D721Med (cell line): ENCODE measurements around the gene DAB1.

ENCODE experiments used
- DNase-seq: peaks from one replicate; pipeline ENCODE4 v3.0.0; 2011; ENCODE audit warnings: low spot score; ENCODE audit not compliant: insufficient read length
- FAIRE-seq: peaks from 2 replicates; lab custom pipeline; 2011; peaks lifted over from hg19 to GRCh38; lab: Jason Lieb, UNC
- CTCF ChIP-seq: IDR thresholded peaks from 2 replicates; pipeline ENCODE4 v1.5.1; 2012; ENCODE audit warnings: mild to moderate bottlenecking, control low read depth; ENCODE audit not compliant: insufficient read depth; ENCODE audit errors: missing control alignments

DAB1 gene

GRCh38 chr1:57012315-57012714 lies 411.5 kb downstream of the DAB1 start:
- TF ChIP-seq CTCF, result no peak
- FAIRE-seq, result no peak
- no peak for DNase-seq

GRCh38 chr1:57010511-57010910 lies 413.3 kb downstream of the DAB1 start:
- FAIRE-seq (no peak), DNase-seq (no peak)
- TF ChIP-seq CTCF, result no peak

GRCh38 chr1:57007948-57008347 lies 415.9 kb downstream of the DAB1 start:
- TF ChIP-seq CTCF, result no peak
- DNase-seq, result no peak
- no peak for FAIRE-seq

GRCh38 chr1:57007472-57007871 lies 416.4 kb downstream of the DAB1 start:
- TF ChIP-seq CTCF, result no peak
- DNase-seq (no peak), FAIRE-seq (no peak)

GRCh38 chr1:57003398-57004139 lies 420.3 kb downstream of the DAB1 start:
- TF ChIP-seq CTCF, result no peak
- FAIRE-seq, result no peak
- no peak for DNase-seq

- DNase-seq (no peak), FAIRE-seq (no peak)
- no peak for TF ChIP-seq CTCF
These were observed 428.3 kb downstream of the DAB1 start for GRCh38 chr1:56995414-56996100.

- DNase-seq (no peak), FAIRE-seq (no peak)
- no peak for TF ChIP-seq CTCF
These were observed 430.4 kb downstream of the DAB1 start for GRCh38 chr1:56993475-56993874.
